GM10266 (cell line): ENCODE results near the gene FRMD4A.

Experiments used
- DNase-seq: peaks from one replicate; pipeline ENCODE4 v3.0.0; 2012; ENCODE audit errors: extremely low spot score
- CTCF ChIP-seq: IDR thresholded peaks from 2 replicates; pipeline ENCODE4 v1.5.1; 2012; ENCODE audit warnings: mild to moderate bottlenecking, low read depth; ENCODE audit not compliant: control insufficient read depth, insufficient read depth; ENCODE audit errors: missing control alignments

The FRMD4A gene

GRCh38 chr10:14360515-14360914 lies 29.8 kb upstream of the FRMD4A start:
- no peak for DNase-seq
- TF ChIP-seq CTCF, result no peak

- DNase-seq, result no peak
- no peak for TF ChIP-seq CTCF
Measured at GRCh38 chr10:14358886-14359573, 28.3 kb upstream of the FRMD4A start.

- no peak for TF ChIP-seq CTCF
- DNase-seq, result no peak
Measured at GRCh38 chr10:14356921-14357320, 26.2 kb upstream of the FRMD4A start.

DNA sequence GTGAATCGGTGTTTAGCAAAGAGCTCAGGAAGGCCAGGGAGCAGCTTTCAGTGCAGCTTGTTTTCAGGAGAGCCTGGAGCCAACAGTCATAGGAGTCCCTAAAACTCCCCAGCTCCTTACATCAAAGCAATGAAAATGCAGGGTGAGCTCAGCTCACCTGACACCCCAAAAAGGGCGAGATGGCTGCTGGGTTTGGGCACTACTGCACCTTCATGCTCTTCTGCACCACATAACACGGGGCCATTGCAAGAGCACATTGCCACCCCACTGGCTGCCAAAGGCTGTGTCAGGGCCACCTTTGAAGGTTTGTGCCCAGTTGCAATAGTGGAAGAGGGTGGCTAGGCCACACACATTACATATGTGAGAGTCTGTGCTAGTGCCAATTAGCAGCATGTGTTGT lies 25.0 kb upstream of the FRMD4A start:
- no peak for DNase-seq
- TF ChIP-seq CTCF, result no peak

- TF ChIP-seq CTCF, result no peak
Measured at GRCh38 chr10:14353291-14353913, 22.7 kb upstream of the FRMD4A start.

GRCh38 chr10:14350006-14350405 lies 19.3 kb upstream of the FRMD4A start:
- no peak for DNase-seq
- no peak for TF ChIP-seq CTCF

More at GRCh38 chr10:14353291-14353913, 22.7 kb upstream of the FRMD4A start:
- DNase-seq, result no peak

GRCh38 chr10:14349081-14349480 lies 18.4 kb upstream of the FRMD4A start:
- DNase-seq, result no peak
- no peak for TF ChIP-seq CTCF
